Vagina (tissue), 2 donors: ENCODE data around the gene KRTAP5-9. TPM values are rescaled to one million over a fixed set of nuclear protein-coding genes. Genes with fewer than 3 reads are reported as not detected.
"Not testable (repeated sequence)": the region's sequence is repeated elsewhere in the genome, so short reads cannot be mapped to it uniquely, and the experiment has no call there.

Source experiments
- DNase-seq, 2 donors: peaks; one replicate each; pipeline ENCODE4 v3.0.0-alpha.2; 2017; ENCODE audit errors: extremely low spot score in 2 of 2
- H3K27ac ChIP-seq: fragments of 200-600 bp; sonication (generic); one replicate; pipeline ENCODE4 v1.5.1; 2019
- H3K27me3 ChIP-seq: fragments of 200-600 bp; sonication (generic); one replicate; pipeline ENCODE4 v1.5.1; 2019
- H3K36me3 ChIP-seq, 2 donors: fragments of 200-600 bp; sonication (generic); one replicate each; pipeline ENCODE4 v1.5.1; 2017 to 2019
- H3K4me1 ChIP-seq: fragments of 200-600 bp; sonication (generic); one replicate; pipeline ENCODE4 v1.5.1; 2019
- H3K4me3 ChIP-seq, 2 donors: fragments of 200-600 bp; sonication (generic); 1 replicate in 1 of 2; 2 replicates in 1 of 2; pipeline ENCODE4 v1.5.1; 2016 to 2019
- H3K9me3 ChIP-seq: fragments of 200-600 bp; sonication (generic); one replicate; pipeline ENCODE4 v1.5.1; 2019
- POLR2A ChIP-seq, 2 donors: fragments of 450-650 bp; IDR thresholded peaks; one replicate each; pipeline ENCODE4 v1.6.1; 2017; ENCODE audit warnings: antibody characterized with exemption in 2 of 2, mild to moderate bottlenecking in 2 of 2, moderate library complexity in 2 of 2
- POLR2AphosphoS5 ChIP-seq, 2 donors: sonication (generic); formaldehyde crosslinking; IDR thresholded peaks; one replicate each; pipeline ENCODE4 v1.9.0; 2017; ENCODE audit warnings: antibody characterized with exemption in 2 of 2, mild to moderate bottlenecking in 2 of 2, low read depth in 1 of 2; ENCODE audit not compliant: insufficient read depth in 1 of 2
- intact Hi-C: fragments of 100-400 bp; cut with DNase I; formaldehyde crosslinking; loops from one replicate; pipeline ENCODE4 v1.15.1; 2023
- total RNA-seq: library from RNA; depleted of rRNA; stranded (reverse); fragments of >200 nt; gene quantifications from one replicate; pipeline ENCODE4 v1.2.3, GENCODE V29; 2016
- TF ChIP-seq, protein P1 (sequence below), 3 experiments: fragments of 450-650 bp in 2 of 3; fragments of 200-600 bp in 1 of 3; sonication (generic) in 1 of 3; IDR thresholded peaks; one replicate each; pipeline ENCODE4 v1.5.1; 2017 to 2019; ENCODE audit warnings: antibody characterized with exemption in 3 of 3, mild to moderate bottlenecking in 2 of 3, moderate library complexity in 2 of 3

KRTAP5-9 gene
- total RNA-seq, 1 donor from 2014 or later: not detected

DNA sequence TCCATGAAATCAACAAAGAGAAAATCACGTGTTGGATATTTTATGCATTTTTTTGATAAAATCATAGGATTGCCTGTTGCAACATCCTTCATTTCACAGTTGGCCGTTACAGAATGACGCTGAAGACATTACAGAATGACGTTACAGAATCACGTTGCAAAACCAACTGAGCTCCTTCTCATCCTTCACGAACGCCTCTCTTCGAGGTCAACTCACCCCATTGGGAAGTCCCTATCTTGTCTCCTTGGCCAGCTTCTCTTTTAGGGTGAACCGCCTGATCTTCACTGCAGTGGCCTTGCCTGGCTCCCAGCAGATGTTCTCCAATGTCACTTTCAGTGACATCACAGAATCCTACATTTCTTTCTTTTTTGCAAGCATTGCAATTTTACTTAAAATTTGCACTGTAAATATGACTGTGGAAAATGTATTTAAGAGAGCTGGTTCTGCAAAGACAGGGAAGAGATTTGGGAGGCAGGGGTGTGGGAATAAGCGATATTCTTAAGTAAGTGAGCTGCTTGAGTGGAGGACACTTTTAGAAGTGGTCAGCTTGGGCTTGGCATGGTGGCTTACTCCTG lies 16.1 kb upstream of the KRTAP5-9 start:
- H3K4me1 ChIP-seq: no peaks in the 10 kb centered on the region
- no peaks in the 10 kb centered on the region for H3K9me3 ChIP-seq
- H3K27ac ChIP-seq: no peak overlapping the region
- intact Hi-C loops: no loop called here
- no peak for DNase-seq
- H3K4me3 ChIP-seq: no peak overlapping the region
- no peaks in the 10 kb centered on the region for H3K36me3 ChIP-seq
- no peaks in the 10 kb centered on the region for H3K27me3 ChIP-seq
- no peak for TF ChIP-seq POLR2AphosphoS5 (IDR thresholded peaks at IDR 0.05; ENCODE audit: insufficient read depth in 1 of 2, low read depth in 1 of 2)
- TF ChIP-seq, protein P1, sequence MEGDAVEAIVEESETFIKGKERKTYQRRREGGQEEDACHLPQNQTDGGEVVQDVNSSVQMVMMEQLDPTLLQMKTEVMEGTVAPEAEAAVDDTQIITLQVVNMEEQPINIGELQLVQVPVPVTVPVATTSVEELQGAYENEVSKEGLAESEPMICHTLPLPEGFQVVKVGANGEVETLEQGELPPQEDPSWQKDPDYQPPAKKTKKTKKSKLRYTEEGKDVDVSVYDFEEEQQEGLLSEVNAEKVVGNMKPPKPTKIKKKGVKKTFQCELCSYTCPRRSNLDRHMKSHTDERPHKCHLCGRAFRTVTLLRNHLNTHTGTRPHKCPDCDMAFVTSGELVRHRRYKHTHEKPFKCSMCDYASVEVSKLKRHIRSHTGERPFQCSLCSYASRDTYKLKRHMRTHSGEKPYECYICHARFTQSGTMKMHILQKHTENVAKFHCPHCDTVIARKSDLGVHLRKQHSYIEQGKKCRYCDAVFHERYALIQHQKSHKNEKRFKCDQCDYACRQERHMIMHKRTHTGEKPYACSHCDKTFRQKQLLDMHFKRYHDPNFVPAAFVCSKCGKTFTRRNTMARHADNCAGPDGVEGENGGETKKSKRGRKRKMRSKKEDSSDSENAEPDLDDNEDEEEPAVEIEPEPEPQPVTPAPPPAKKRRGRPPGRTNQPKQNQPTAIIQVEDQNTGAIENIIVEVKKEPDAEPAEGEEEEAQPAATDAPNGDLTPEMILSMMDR (IDR thresholded peaks at IDR 0.05): no peak
- TF ChIP-seq POLR2A (IDR thresholded peaks at IDR 0.05): no peak

DNA sequence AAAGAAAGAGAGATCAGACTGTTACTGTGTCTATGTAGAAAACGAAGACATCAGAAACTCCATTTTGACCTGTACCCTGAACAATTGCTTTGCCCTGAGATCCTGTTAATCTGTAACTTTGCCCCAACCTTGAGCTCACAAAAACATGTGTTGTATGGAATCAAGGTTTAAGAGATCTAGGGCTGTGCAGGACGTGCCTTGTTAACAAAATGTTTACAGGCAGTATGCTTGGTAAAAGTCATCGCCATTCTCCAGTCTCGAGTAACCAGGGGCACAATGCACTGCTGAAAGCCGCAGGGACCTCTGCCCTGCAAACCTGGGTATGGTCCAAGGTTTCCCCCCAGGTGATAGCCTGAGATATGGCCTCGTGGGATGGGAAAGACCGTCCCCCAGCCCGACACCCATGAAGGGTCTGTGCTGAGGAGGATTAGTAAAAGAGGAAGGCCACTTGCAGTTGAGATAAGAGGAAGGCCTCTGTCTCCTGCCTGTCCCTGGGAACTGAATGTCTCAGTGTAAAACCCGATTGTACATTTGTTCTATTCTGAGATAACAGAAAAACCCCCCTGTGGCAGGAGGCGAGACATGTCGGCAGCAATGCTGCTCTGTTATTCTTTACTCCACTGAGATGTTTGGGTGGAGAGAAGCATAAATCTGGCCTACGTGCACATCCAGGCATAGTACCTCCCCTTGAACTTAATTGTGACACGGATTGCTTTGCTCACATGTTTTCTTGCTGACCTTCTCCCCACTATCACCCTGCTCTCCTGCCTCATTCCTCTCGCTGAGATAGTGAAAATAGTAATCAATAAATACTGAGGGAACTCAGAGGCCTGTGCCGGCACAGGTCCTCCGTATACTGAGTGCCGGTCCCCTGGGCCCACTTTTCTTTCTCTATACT lies 13.3 kb upstream of the KRTAP5-9 start:
- H3K36me3 ChIP-seq, H3K9me3 ChIP-seq, H3K27me3 ChIP-seq, H3K4me1 ChIP-seq, intact Hi-C loops, H3K27ac ChIP-seq, DNase-seq, H3K4me3 ChIP-seq: not testable (repeated sequence)

DNA sequence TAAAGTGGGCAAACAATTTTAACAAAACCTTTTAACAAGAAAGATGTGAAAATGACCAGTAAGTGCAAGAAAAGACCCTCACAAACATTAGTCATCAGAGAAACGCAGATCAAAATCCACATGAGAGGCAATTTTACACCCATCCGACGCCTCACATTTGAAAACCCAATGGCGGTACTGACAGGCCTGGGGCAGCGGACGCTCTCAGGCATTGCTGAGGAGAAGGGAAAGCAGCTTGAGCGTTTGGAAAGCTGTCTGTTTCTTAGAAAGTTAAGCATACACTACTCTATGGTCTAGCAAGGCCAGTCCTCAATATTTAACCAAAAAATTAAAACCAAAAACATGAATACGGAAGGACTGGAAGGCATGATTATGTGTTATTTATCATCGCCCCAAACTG lies 12.4 kb upstream of the KRTAP5-9 start:
- DNase-seq: no peak

DNA sequence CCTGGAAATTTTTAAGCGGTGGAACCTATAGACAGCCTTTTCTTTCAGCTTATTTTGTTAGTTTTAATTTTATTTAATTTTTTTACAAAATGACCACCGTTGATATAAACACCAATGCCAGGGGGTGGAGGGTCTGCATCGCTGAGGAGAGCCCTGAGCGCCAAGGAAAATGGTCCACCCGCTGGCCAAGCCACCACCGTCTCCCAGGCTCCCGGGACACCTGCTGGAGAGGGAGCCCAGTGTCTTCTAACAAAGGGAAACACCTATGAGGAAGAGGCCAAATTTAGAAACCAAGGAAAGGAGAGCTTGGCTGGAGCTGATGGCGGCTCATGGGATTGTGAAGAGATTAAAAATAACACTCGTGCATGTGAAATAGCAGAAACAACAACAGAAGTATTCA lies 10.7 kb upstream of the KRTAP5-9 start:
- Histone ChIP-seq H3K4me3 (no peak overlapping the region), H3K4me1 (no peaks in the 10 kb centered on the region), H3K9me3 (no peaks in the 10 kb centered on the region), H3K27ac (no peak overlapping the region), H3K27me3 (no peaks in the 10 kb centered on the region), H3K36me3 (no peaks in the 10 kb centered on the region)
- DNase-seq: no peak
- intact Hi-C loops: no loop called here
- TF ChIP-seq POLR2A (IDR thresholded peaks at IDR 0.05) (no peak), POLR2AphosphoS5 (IDR thresholded peaks at IDR 0.05; ENCODE audit: insufficient read depth in 1 of 2, low read depth in 1 of 2) (no peak)
- TF ChIP-seq, protein P1 (IDR thresholded peaks at IDR 0.05): no peak

More for the DNA sequence above, 12.4 kb upstream of the KRTAP5-9 start:
- TF ChIP-seq, protein P1 (IDR thresholded peaks at IDR 0.05): no peak
- TF ChIP-seq POLR2A (IDR thresholded peaks at IDR 0.05): no peak
- TF ChIP-seq POLR2AphosphoS5 (IDR thresholded peaks at IDR 0.05; ENCODE audit: insufficient read depth in 1 of 2, low read depth in 1 of 2): no peak
- Histone ChIP-seq H3K4me1 (no peaks in the 10 kb centered on the region), H3K27me3 (no peaks in the 10 kb centered on the region), H3K9me3 (no peaks in the 10 kb centered on the region), H3K27ac (no peak overlapping the region), H3K4me3 (no peak overlapping the region), H3K36me3 (no peaks in the 10 kb centered on the region)
- intact Hi-C loops: no loop called here

DNA sequence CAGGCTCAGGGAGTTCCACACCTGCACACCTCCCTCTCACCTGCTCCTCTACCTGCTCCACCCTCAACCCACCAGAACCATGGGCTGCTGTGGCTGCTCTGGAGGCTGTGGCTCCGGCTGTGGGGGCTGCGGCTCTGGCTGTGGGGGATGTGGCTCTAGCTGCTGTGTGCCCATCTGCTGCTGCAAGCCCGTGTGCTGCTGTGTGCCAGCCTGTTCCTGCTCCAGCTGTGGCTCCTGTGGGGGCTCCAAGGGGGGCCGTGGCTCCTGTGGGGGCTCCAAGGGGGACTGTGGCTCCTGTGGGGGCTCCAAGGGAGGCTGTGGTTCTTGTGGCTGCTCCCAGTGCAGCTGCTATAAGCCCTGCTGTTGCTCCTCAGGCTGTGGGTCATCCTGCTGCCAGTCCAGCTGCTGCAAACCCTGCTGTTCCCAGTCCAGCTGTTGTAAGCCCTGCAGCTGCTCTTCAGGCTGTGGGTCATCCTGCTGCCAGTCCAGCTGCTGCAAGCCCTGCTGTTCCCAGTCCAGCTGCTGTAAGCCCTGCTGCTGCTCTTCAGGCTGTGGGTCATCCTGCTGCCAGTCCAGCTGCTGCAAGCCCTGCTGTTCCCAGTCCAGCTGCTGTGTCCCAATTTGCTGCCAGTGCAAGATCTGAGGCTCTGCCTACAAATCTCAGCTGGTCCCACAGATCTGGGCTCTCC lies 10.1 kb upstream of the KRTAP5-9 start, which contains the start of gene KRTAP5-8:
TSS of gene KRTAP5-8 (plus strand) at position 49 of the 689 bp plus-strand sequence. CDS start at position 80, 31 bp downstream.
- DNase-seq, intact Hi-C loops, H3K36me3 ChIP-seq, H3K4me3 ChIP-seq, H3K27ac ChIP-seq, H3K9me3 ChIP-seq, H3K4me1 ChIP-seq, H3K27me3 ChIP-seq: not testable (repeated sequence)
